GM18519 (cell line): Measurements from ENCODE around the gene ACER3.
"Not testable (repeated sequence)": the region's sequence is repeated elsewhere in the genome, so short reads cannot be mapped to it uniquely, and the experiment has no call there.

Experiments
- ATAC-seq: cut with Tn5 transposase; IDR thresholded peaks from one replicate; pipeline ENCODE4 v1.9.1; 2021; ENCODE audit warnings: mild to moderate bottlenecking, moderate library complexity; ENCODE audit not compliant: unreplicated experiment, low FRiP score

The ACER3 gene

GRCh38 chr11:76916712-76917111 is 56.0 kb downstream of the ACER3 start:
- ATAC-seq, result no peak

GRCh38 chr11:76918941-76919386 is 58.2 kb downstream of the ACER3 start:
- no peak for ATAC-seq

- ATAC-seq, result no peak
Observed at GRCh38 chr11:76919467-76919866, 58.7 kb downstream of the ACER3 start.

- no peak for ATAC-seq
Observed at GRCh38 chr11:76919887-76920746, 59.4 kb downstream of the ACER3 start.

GRCh38 chr11:76927160-76927559 is 66.4 kb downstream of the ACER3 start:
- ATAC-seq, result no peak

GRCh38 chr11:76935042-76935441 is 74.3 kb downstream of the ACER3 start:
- ATAC-seq, result no peak

- no peak for ATAC-seq
Observed at GRCh38 chr11:76939219-76939631, 78.5 kb downstream of the ACER3 start.

GRCh38 chr11:76944225-76944624 is 83.5 kb downstream of the ACER3 start:
- ATAC-seq, result no peak

GRCh38 chr11:76946223-76946622 is 85.5 kb downstream of the ACER3 start:
- ATAC-seq, result no peak

- ATAC-seq, result no peak
Observed at GRCh38 chr11:76947190-76947589, 86.5 kb downstream of the ACER3 start.

GRCh38 chr11:76947800-76948199 is 87.1 kb downstream of the ACER3 start:
- ATAC-seq, result no peak

- no peak for ATAC-seq
Observed at GRCh38 chr11:76955459-76956114, 94.9 kb downstream of the ACER3 start.

- no peak for ATAC-seq
Observed at GRCh38 chr11:76962583-76963416, 102.1 kb downstream of the ACER3 start.

- ATAC-seq, result not testable (repeated sequence)
Observed at GRCh38 chr11:76963417-76964168, 102.9 kb downstream of the ACER3 start.

GRCh38 chr11:76972051-76972450 is 111.3 kb downstream of the ACER3 start:
- ATAC-seq, result no peak

- no peak for ATAC-seq
Observed at GRCh38 chr11:76974179-76974891, 113.6 kb downstream of the ACER3 start.

- ATAC-seq, result no peak
Observed at GRCh38 chr11:76975513-76975912, 114.8 kb downstream of the ACER3 start.

- ATAC-seq, result no peak
Observed at GRCh38 chr11:76977791-76978190, 117.1 kb downstream of the ACER3 start.

GRCh38 chr11:76978239-76978638 is 117.5 kb downstream of the ACER3 start:
- ATAC-seq, result no peak

GRCh38 chr11:76978818-76979217 is 118.1 kb downstream of the ACER3 start:
- ATAC-seq, result no peak
